Astrocyte (in vitro differentiated cells and primary cell): ENCODE results near the gene TBC1D5. TPM values are rescaled to one million over a fixed set of nuclear protein-coding genes. Genes with fewer than 3 reads are reported as not detected.
"Not testable (repeated sequence)": the region's sequence is repeated elsewhere in the genome, so short reads cannot be mapped to it uniquely, and the experiment has no call there.

Source experiments
- DNase-seq: peaks from one replicate; pipeline ENCODE4 v3.0.0-alpha.2; 2010; ENCODE audit warnings: low read depth
- FAIRE-seq: peaks from 2 replicates; lab custom pipeline; 2011; peaks lifted over from hg19 to GRCh38; lab: Jason Lieb, UNC
- H2AFZ ChIP-seq: 2 replicates; pipeline ENCODE4 v1.6.0; 2012; ENCODE audit warnings: low read depth, low read length, inconsistent platforms
- H3K27ac ChIP-seq: 2 replicates; pipeline ENCODE4 v1.5.1; 2011; ENCODE audit warnings: low read depth, low read length, inconsistent platforms
- H3K27me3 ChIP-seq: 2 replicates; pipeline ENCODE4 v1.6.0; 2011; ENCODE audit warnings: low read length, inconsistent platforms; ENCODE audit not compliant: insufficient read depth
- H3K36me3 ChIP-seq: 2 replicates; pipeline ENCODE4 v1.5.1; 2011; ENCODE audit warnings: low read length, inconsistent platforms; ENCODE audit not compliant: insufficient read depth
- H3K4me1 ChIP-seq: 2 replicates; pipeline ENCODE4 v1.5.1; 2011; ENCODE audit warnings: low read length, inconsistent platforms; ENCODE audit not compliant: insufficient read depth
- H3K4me2 ChIP-seq: 2 replicates; pipeline ENCODE4 v1.6.0; 2012; ENCODE audit warnings: low read length, inconsistent platforms
- H3K4me3 ChIP-seq: 2 replicates; pipeline ENCODE4 v1.5.1; 2011; ENCODE audit warnings: low read depth, mild to moderate bottlenecking, low read length, inconsistent platforms; ENCODE audit not compliant: insufficient read depth
- H3K79me2 ChIP-seq: 2 replicates; pipeline ENCODE4 v1.6.0; 2012; ENCODE audit warnings: mild to moderate bottlenecking, low read length, inconsistent platforms; ENCODE audit not compliant: insufficient read depth
- H3K9ac ChIP-seq: 2 replicates; pipeline ENCODE4 v1.6.0; 2012; ENCODE audit warnings: mild to moderate bottlenecking, low read length, inconsistent platforms
- H3K9me3 ChIP-seq: 2 replicates; pipeline ENCODE4 v1.5.1; 2012; ENCODE audit warnings: low read depth, mild to moderate bottlenecking, low read length, inconsistent platforms; ENCODE audit not compliant: insufficient read depth
- H4K20me1 ChIP-seq: 2 replicates; pipeline ENCODE4 v1.6.0; 2012; ENCODE audit warnings: low read length, inconsistent platforms; ENCODE audit not compliant: insufficient read depth
- H3K27ac Mint-ChIP-seq: one replicate; pipeline ENCODE4 v1.8.0; 2021; ENCODE audit warnings: mild to moderate bottlenecking, mixed read lengths; ENCODE audit not compliant: unreplicated experiment
- H3K27me3 Mint-ChIP-seq: one replicate; pipeline ENCODE4 v1.8.0; 2021; ENCODE audit warnings: low read depth, mixed read lengths; ENCODE audit not compliant: unreplicated experiment
- H3K36me3 Mint-ChIP-seq: one replicate; pipeline ENCODE4 v1.8.0; 2021; ENCODE audit warnings: low read depth, mixed read lengths; ENCODE audit not compliant: unreplicated experiment
- H3K4me1 Mint-ChIP-seq: one replicate; pipeline ENCODE4 v1.8.0; 2021; ENCODE audit warnings: low read depth, mixed read lengths; ENCODE audit not compliant: unreplicated experiment
- H3K4me3 Mint-ChIP-seq: one replicate; pipeline ENCODE4 v1.8.0; 2021; ENCODE audit warnings: mild to moderate bottlenecking, moderate library complexity, mixed read lengths; ENCODE audit not compliant: unreplicated experiment
- H3K9me3 Mint-ChIP-seq: one replicate; pipeline ENCODE4 v1.8.0; 2021; ENCODE audit warnings: mild to moderate bottlenecking, mixed read lengths; ENCODE audit not compliant: unreplicated experiment
- EZH2 ChIP-seq: IDR thresholded peaks from 2 replicates; pipeline ENCODE4 v1.6.1; 2012; ENCODE audit warnings: mild to moderate bottlenecking, low read length, inconsistent platforms; ENCODE audit not compliant: insufficient read depth
- total RNA-seq: library from RNA; stranded (reverse); gene quantifications from 2 replicates; pipeline ENCODE4 v1.2.1, GENCODE V29; 2021
- TF ChIP-seq, protein P1 (sequence below): IDR thresholded peaks from 2 replicates; pipeline ENCODE4 v1.5.1; 2011; ENCODE audit warnings: low read depth, mild to moderate bottlenecking, inconsistent platforms, low read length, moderate library complexity; ENCODE audit not compliant: insufficient read depth

Gene TBC1D5
- total RNA-seq, 1 donor from 2014 or later = 23.0 TPM

DNA sequence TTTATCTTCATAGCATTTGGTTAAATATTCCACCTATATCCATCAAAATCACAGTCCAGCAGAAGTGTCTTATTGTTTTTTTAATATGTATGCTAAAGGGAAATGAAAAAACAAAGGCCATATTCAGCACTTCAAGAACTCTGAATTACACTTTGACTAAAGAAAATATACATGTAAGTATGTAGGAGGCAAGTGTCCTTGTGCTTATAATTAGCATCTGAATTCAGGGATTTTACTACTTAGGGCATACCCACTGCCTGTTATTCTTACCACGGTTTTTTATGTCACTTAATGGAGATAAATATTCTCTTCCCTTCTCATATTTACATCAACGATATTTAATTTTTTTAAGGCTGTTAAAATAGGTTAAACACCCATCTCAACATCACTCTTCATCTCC, 117.3 kb downstream of the TBC1D5 start:
- Mint-ChIP-seq H3K27me3 (no peaks in the 10 kb centered on the region), H3K4me1 (peaks cover 15% of the 10 kb centered on the region)
- no peaks in the 10 kb centered on the region for H3K4me1 ChIP-seq

DNA sequence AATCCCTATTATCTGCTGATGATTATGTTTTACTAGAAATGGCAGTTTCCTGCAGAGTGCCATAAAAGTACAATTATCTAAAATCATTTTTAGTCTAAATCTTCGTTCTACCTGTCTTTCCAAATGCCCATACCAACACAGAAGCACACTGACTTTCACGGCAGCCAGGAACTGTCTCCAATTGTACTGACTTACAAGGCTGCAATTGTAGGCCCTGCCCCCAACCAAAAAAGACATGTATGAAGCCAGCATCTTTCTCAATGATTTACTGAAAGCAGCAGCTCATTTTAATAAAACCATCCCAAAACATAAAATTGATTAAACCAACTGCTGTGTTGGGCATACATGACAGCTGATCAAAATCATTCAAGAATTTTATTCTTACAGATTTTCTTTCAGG, 119.0 kb downstream of the TBC1D5 start:
- Histone ChIP-seq H2AFZ (no peak overlapping the region), H3K4me1 (no peaks in the 10 kb centered on the region), H3K4me3 (no peak overlapping the region), H3K9me3 (no peaks in the 10 kb centered on the region), H3K27ac (no peak overlapping the region), H3K27me3 (no peaks in the 10 kb centered on the region), H3K4me2 (no peak overlapping the region), H3K36me3 (no peaks in the 10 kb centered on the region), H4K20me1 (no peaks in the 10 kb centered on the region), H3K9ac (no peak overlapping the region), H3K79me2 (no peaks in the 10 kb centered on the region)
- peaks cover 10% of the 10 kb centered on the region for H3K4me1 Mint-ChIP-seq
- no peak overlapping the region for H3K4me3 Mint-ChIP-seq
- H3K27me3 Mint-ChIP-seq = no peaks in the 10 kb centered on the region
- H3K27ac Mint-ChIP-seq = no peak overlapping the region
- H3K9me3 Mint-ChIP-seq = no peaks in the 10 kb centered on the region
- H3K36me3 Mint-ChIP-seq = peaks cover 3% of the 10 kb centered on the region
- no peak for DNase-seq
- TF ChIP-seq EZH2 = no peak
- TF ChIP-seq, protein P1, sequence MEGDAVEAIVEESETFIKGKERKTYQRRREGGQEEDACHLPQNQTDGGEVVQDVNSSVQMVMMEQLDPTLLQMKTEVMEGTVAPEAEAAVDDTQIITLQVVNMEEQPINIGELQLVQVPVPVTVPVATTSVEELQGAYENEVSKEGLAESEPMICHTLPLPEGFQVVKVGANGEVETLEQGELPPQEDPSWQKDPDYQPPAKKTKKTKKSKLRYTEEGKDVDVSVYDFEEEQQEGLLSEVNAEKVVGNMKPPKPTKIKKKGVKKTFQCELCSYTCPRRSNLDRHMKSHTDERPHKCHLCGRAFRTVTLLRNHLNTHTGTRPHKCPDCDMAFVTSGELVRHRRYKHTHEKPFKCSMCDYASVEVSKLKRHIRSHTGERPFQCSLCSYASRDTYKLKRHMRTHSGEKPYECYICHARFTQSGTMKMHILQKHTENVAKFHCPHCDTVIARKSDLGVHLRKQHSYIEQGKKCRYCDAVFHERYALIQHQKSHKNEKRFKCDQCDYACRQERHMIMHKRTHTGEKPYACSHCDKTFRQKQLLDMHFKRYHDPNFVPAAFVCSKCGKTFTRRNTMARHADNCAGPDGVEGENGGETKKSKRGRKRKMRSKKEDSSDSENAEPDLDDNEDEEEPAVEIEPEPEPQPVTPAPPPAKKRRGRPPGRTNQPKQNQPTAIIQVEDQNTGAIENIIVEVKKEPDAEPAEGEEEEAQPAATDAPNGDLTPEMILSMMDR = no peak
- no peak for FAIRE-seq

More for the DNA sequence above, 117.3 kb downstream of the TBC1D5 start:
- H2AFZ ChIP-seq = no peak overlapping the region
- H3K4me3 Mint-ChIP-seq = no peak overlapping the region
- H3K9me3 Mint-ChIP-seq = no peaks in the 10 kb centered on the region
- no peak overlapping the region for H3K4me3 ChIP-seq
- H3K36me3 ChIP-seq = no peaks in the 10 kb centered on the region
- no peak overlapping the region for H3K4me2 ChIP-seq
- no peak for FAIRE-seq
- H3K27ac Mint-ChIP-seq = no peak overlapping the region
- no peak overlapping the region for H3K9ac ChIP-seq
- H3K79me2 ChIP-seq = no peaks in the 10 kb centered on the region
- H4K20me1 ChIP-seq = no peaks in the 10 kb centered on the region
- no peak overlapping the region for H3K27ac ChIP-seq
- TF ChIP-seq EZH2 = no peak
- TF ChIP-seq, protein P1 = no peak
- no peaks in the 10 kb centered on the region for H3K9me3 ChIP-seq
- no peak for DNase-seq
- H3K27me3 ChIP-seq = no peaks in the 10 kb centered on the region
- H3K36me3 Mint-ChIP-seq = no peaks in the 10 kb centered on the region

DNA sequence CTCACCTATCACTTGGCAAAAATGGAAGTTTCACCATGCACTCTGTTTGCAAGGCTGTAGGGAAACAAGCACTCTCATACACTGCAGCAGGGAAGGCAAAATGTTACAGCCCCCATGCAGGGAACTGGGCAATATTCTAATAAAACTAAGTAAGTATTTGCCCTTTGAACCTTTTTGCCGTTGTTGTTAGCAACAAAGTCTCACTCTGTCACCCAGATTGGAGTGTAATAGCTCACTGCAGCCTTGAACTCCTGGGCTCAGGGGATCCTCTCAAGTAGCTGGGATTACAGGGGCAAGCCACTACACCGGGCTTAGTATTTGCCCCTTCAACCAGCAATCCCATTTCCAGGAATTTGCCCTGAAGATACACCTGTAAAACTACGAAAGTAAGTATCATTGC, 122.5 kb downstream of the TBC1D5 start:
- H3K27ac Mint-ChIP-seq = no peak overlapping the region
- TF ChIP-seq, protein P1 = no peak
- TF ChIP-seq EZH2 = no peak
- Histone ChIP-seq H4K20me1 (no peaks in the 10 kb centered on the region), H3K4me2 (no peak overlapping the region), H3K27me3 (no peaks in the 10 kb centered on the region), H3K4me1 (no peaks in the 10 kb centered on the region), H3K36me3 (no peaks in the 10 kb centered on the region), H3K27ac (no peak overlapping the region), H3K79me2 (no peaks in the 10 kb centered on the region), H3K9ac (no peak overlapping the region), H3K4me3 (no peak overlapping the region), H3K9me3 (no peaks in the 10 kb centered on the region), H2AFZ (no peak overlapping the region)
- no peaks in the 10 kb centered on the region for H3K27me3 Mint-ChIP-seq
- H3K36me3 Mint-ChIP-seq = peaks cover 7% of the 10 kb centered on the region
- no peak overlapping the region for H3K4me3 Mint-ChIP-seq
- DNase-seq (no peak), FAIRE-seq (no peak)
- no peaks in the 10 kb centered on the region for H3K9me3 Mint-ChIP-seq
- H3K4me1 Mint-ChIP-seq = no peaks in the 10 kb centered on the region

DNA sequence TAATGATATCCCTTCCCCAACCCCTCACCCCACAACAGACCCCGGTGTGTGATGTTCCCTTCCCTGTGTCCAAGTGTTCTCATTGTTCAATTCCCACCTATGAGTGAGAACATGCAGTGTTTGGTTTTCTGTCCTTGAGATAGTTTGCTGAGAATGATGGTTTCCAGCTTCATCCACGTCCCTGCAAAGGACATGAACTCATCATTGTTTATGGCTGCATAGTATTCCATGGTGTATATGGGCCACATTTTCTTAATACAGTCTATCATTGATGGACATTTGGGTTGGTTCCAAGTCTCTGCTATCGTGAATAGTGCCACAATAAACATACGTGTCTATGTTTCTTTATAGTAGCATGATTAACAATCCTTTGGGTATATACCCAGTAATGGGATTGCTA, 129.4 kb downstream of the TBC1D5 start:
- not testable (repeated sequence) for H3K4me3 ChIP-seq, FAIRE-seq, H3K4me2 ChIP-seq, H4K20me1 ChIP-seq, H3K27ac Mint-ChIP-seq, H3K36me3 ChIP-seq, H3K79me2 ChIP-seq, H3K4me1 ChIP-seq, H3K4me3 Mint-ChIP-seq, DNase-seq, H3K9me3 Mint-ChIP-seq, H3K36me3 Mint-ChIP-seq, H3K4me1 Mint-ChIP-seq, H3K27me3 ChIP-seq, H2AFZ ChIP-seq, H3K9ac ChIP-seq, H3K27ac ChIP-seq, H3K27me3 Mint-ChIP-seq, H3K9me3 ChIP-seq
